ENCODE data around the gene C1QTNF6.

The C1QTNF6 gene

GRCh38 chr22:37190262-37190780 is 2.3 kb upstream of the C1QTNF6 start:
- DNase-seq (ENCODE audit: low spot score): no peak

GRCh38 chr22:37188901-37189466 is 937 bp upstream of the C1QTNF6 start:
- no peak for DNase-seq (ENCODE audit: low spot score)

GRCh38 chr22:37187552-37187890 is 526 bp downstream of the C1QTNF6 start:
- DNase-seq (ENCODE audit: low spot score): no peak

- no peak for DNase-seq (ENCODE audit: low spot score)
These were observed 987 bp downstream of the C1QTNF6 start for GRCh38 chr22:37186997-37187522.

- DNase-seq (ENCODE audit: low spot score): peak; percentile 88
These were observed 1.6 kb downstream of the C1QTNF6 start for GRCh38 chr22:37186228-37186996.

- DNase-seq (ENCODE audit: low spot score): peak; percentile 59
These were observed 2.3 kb downstream of the C1QTNF6 start for GRCh38 chr22:37185646-37186227.

GRCh38 chr22:37184816-37185541 is 3.1 kb downstream of the C1QTNF6 start:
- DNase-seq (ENCODE audit: low spot score): no peak

- DNase-seq (ENCODE audit: low spot score): no peak
These were observed 3.7 kb downstream of the C1QTNF6 start for GRCh38 chr22:37184380-37184755.

GRCh38 chr22:37183432-37184379 is 4.3 kb downstream of the C1QTNF6 start:
- DNase-seq (ENCODE audit: low spot score): no peak

GRCh38 chr22:37182949-37183245 is 5.2 kb downstream of the C1QTNF6 start:
- no peak for DNase-seq (ENCODE audit: low spot score)

- no peak for DNase-seq (ENCODE audit: low spot score)
These were observed 5.7 kb downstream of the C1QTNF6 start for GRCh38 chr22:37182101-37182948.

GRCh38 chr22:37181681-37182080 is 6.4 kb downstream of the C1QTNF6 start:
- no peak for DNase-seq (ENCODE audit: low spot score)

- no peak for DNase-seq (ENCODE audit: low spot score)
These were observed 7.4 kb downstream of the C1QTNF6 start for GRCh38 chr22:37180531-37181231.

GRCh38 chr22:37179622-37180420 is 8.2 kb downstream of the C1QTNF6 start:
- no peak for DNase-seq (ENCODE audit: low spot score)

GRCh38 chr22:37179126-37179470 is 8.9 kb downstream of the C1QTNF6 start:
- no peak for DNase-seq (ENCODE audit: low spot score)

GRCh38 chr22:37178350-37179125 is 9.5 kb downstream of the C1QTNF6 start:
- no peak for DNase-seq (ENCODE audit: low spot score)

- no peak for DNase-seq (ENCODE audit: low spot score)
These were observed 10.3 kb downstream of the C1QTNF6 start for GRCh38 chr22:37177755-37178154.

- no peak for DNase-seq (ENCODE audit: low spot score)
These were observed 10.8 kb downstream of the C1QTNF6 start for GRCh38 chr22:37177221-37177620.

Data from hematopoietic multipotent progenitor cell treated with erythropoietin and hydrocortisone succinate and interleukin-3 and kit ligand, for 15 days (in vitro differentiated cells).